K562 (cell line): Measurements from ENCODE around the gene MYL3. TPM values are rescaled to one million over a fixed set of nuclear protein-coding genes. Genes with fewer than 3 reads are reported as not detected.

Source experiments
- BHLHE40 ChIP-seq: IDR thresholded peaks from 2 replicates; pipeline ENCODE4 v1.6.1; 2011; ENCODE audit warnings: low read length, improper control_type of control experiment
- BRD9 ChIP-seq: fragments of 450-650 bp; IDR thresholded peaks from 2 replicates; pipeline ENCODE4 v1.6.1; 2018; ENCODE audit warnings: low read depth; ENCODE audit not compliant: partially characterized antibody
- CREM ChIP-seq: IDR thresholded peaks from 2 replicates; pipeline ENCODE4 v1.6.1; 2014; ENCODE audit warnings: antibody characterized with exemption, low read depth
- CXXC5 ChIP-seq: fragments of 250-450 bp; sonication (Bioruptor Pico); IDR thresholded peaks from 2 replicates; pipeline ENCODE4 v1.8.0; 2022; ENCODE audit warnings: inconsistent platforms, mild to moderate bottlenecking, moderate library complexity
- EHMT2 ChIP-seq: fragments of 450-650 bp; IDR thresholded peaks from 2 replicates; pipeline ENCODE4 v1.6.1; 2018; ENCODE audit warnings: antibody characterized with exemption
- ERF ChIP-seq: fragments of 450-650 bp; formaldehyde crosslinking; IDR thresholded peaks from 2 replicates; pipeline ENCODE4 v1.4.0; 2020; ENCODE audit warnings: mild to moderate bottlenecking, mixed read lengths
- HMGN3 ChIP-seq: IDR thresholded peaks from 2 replicates; pipeline ENCODE4 v1.6.1; 2011; ENCODE audit warnings: borderline replicate concordance, low read depth, mild to moderate bottlenecking, mixed read lengths, low read length; ENCODE audit not compliant: insufficient read length; ENCODE audit errors: extremely low read depth
- KLF1 ChIP-seq: fragments of 450-650 bp; IDR thresholded peaks from 2 replicates; pipeline ENCODE4 v1.6.1; 2016; ENCODE audit warnings: missing genetic modification characterization, missing compliant biosample characterization
- LCOR ChIP-seq: sonication (generic); formaldehyde crosslinking; IDR thresholded peaks from 2 replicates; pipeline ENCODE4 v1.8.0; 2022; ENCODE audit warnings: mild to moderate bottlenecking, missing genetic modification reagents
- MAFG ChIP-seq: fragments of 450-650 bp; conservative IDR thresholded peaks from 2 replicates; pipeline ENCODE4 v1.6.1; 2016; ENCODE audit warnings: missing genetic modification characterization, missing compliant biosample characterization
- PCBP1 ChIP-seq: fragments of 200-400 bp; formaldehyde crosslinking; IDR thresholded peaks from 2 replicates; pipeline ENCODE4 v1.6.1; 2018; ENCODE audit warnings: mild to moderate bottlenecking, low read depth, low read length; ENCODE audit not compliant: poor library complexity, severe bottlenecking
- RBM39 ChIP-seq: fragments of 200-400 bp; formaldehyde crosslinking; optimal IDR thresholded peaks from 2 replicates; pipeline ENCODE3; 2018; ENCODE audit warnings: low read depth, low read length
- RFX5 ChIP-seq: IDR thresholded peaks from 2 replicates; pipeline ENCODE4 v1.6.1; 2011; ENCODE audit warnings: low read depth, mild to moderate bottlenecking, improper control_type of control experiment, low read length
- TCFL5 ChIP-seq: fragments of 250-450 bp; sonication (Bioruptor Pico); conservative IDR thresholded peaks from 2 replicates; pipeline ENCODE4 v1.6.1; 2021; ENCODE audit warnings: mild to moderate bottlenecking, moderate library complexity, matching md5 sums
- U2AF2 ChIP-seq: fragments of 200-400 bp; formaldehyde crosslinking; optimal IDR thresholded peaks from 2 replicates; pipeline ENCODE3; 2017; ENCODE audit warnings: low read depth, mild to moderate bottlenecking, low read length
- ZZZ3 ChIP-seq: fragments of 450-650 bp; IDR thresholded peaks from 2 replicates; pipeline ENCODE4 v1.6.1; 2016; ENCODE audit warnings: antibody characterized with exemption, mild to moderate bottlenecking, moderate library complexity
- polyA plus RNA-seq, 8 experiments: library from polyadenylated mRNA; depleted of rRNA in 4 of 8; stranded (reverse) in 5 of 8; unstranded in 3 of 8; fragments of >200 nt; fragmentation: Nextera tagmentation in 2 of 8; fragmentation: Illumina TruSeq in 1 of 8; extraction: Ambion mirVana in 2 of 8; extraction: Trizol in 1 of 8; gene quantifications; 2 replicates each; pipeline versions ENCODE4 v1.2.1 to v1.2.3, GENCODE V29; 2011 to 2014; ENCODE audit warnings: inconsistent platforms in 1 of 8, missing spikeins in 1 of 8
- total RNA-seq, 7 experiments: library from RNA; depleted of rRNA in 6 of 7; stranded (reverse); fragments of >200 nt in 6 of 7; fragmentation: Illumina TruSeq in 2 of 7; extraction: Trizol in 2 of 7; gene quantifications; 2 replicates each; pipeline versions ENCODE4 v1.2.1 to v1.2.3, GENCODE V29; 2011 to 2021; ENCODE audit warnings: low replicate concordance in 1 of 7
- TF ChIP-seq, protein P1 (sequence below): fragments of 250-450 bp; sonication (Bioruptor Pico); IDR thresholded peaks from 2 replicates; pipeline ENCODE4 v1.4.0; 2020; ENCODE audit warnings: borderline replicate concordance
- TF ChIP-seq, protein P2 (sequence below), 2 experiments: IDR thresholded peaks in 1 of 2; conservative IDR thresholded peaks in 1 of 2; 2 replicates each; pipeline ENCODE4 v1.6.1; 2016; ENCODE audit warnings: low read depth in 2 of 2, mild to moderate bottlenecking in 1 of 2, missing compliant biosample characterization in 1 of 2, missing genetic modification characterization in 1 of 2, moderate library complexity in 1 of 2
- TF ChIP-seq, protein P3 (sequence below): IDR thresholded peaks from 2 replicates; pipeline ENCODE4 v1.6.1; 2011; ENCODE audit not compliant: insufficient read length; ENCODE audit errors: extremely low read depth
- TF ChIP-seq, protein P4 (sequence below): sonication (generic); IDR thresholded peaks from 2 replicates; pipeline ENCODE4 v1.6.1; 2016
- TF ChIP-seq, protein P5 (sequence below): sonication (generic); formaldehyde crosslinking; IDR thresholded peaks from 2 replicates; pipeline ENCODE4 v1.9.0; 2022; ENCODE audit warnings: mild to moderate bottlenecking, missing genetic modification reagents

MYL3 gene
- total and polyA plus RNA-seq, 9 of the 15 experiments (the other 6 are each of a cell fraction or from before 2014, with no cell fraction given): 0.14 to 0.45 TPM; not detected in 7

DNA sequence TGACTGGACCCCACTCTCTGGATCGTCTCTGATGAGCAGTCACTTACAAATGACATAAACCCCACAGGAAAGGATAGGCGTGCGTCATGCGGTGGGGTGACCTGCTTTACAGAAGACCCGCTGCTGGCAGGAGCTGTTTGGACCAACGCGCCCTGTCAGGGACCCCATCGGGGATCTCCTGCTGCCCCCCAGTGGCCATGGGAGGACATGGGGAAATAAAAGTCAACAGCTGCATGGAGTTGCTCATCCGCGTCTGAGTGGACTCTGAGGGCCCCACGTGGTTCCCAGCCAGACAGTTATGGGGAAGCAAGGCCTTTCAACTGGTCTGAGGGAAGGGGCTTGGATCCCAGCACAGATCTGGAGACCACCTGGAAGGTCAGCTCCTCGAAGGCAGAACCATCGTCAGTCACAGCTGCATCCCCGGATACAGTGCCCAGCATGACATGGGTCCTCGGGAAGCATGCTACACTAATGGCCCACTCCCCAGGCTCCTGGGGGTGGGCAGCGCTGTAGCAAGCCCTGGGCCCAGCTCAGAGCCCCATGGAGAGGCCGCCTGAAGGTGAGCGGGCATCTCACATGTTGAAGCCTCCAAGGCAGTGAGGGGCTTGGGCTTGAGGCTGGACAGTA, 46.4 kb upstream of the MYL3 start (continued):
- TF ChIP-seq, protein P1, sequence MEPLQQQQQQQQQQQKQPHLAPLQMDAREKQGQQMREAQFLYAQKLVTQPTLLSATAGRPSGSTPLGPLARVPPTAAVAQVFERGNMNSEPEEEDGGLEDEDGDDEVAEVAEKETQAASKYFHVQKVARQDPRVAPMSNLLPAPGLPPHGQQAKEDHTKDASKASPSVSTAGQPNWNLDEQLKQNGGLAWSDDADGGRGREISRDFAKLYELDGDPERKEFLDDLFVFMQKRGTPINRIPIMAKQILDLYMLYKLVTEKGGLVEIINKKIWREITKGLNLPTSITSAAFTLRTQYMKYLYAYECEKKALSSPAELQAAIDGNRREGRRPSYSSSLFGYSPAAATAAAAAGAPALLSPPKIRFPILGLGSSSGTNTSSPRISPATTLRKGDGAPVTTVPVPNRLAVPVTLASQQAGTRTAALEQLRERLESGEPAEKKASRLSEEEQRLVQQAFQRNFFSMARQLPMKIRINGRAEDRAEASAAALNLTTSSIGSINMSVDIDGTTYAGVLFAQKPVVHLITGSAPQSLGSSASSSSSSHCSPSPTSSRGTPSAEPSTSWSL: no peak
- TF ChIP-seq, protein P2, sequence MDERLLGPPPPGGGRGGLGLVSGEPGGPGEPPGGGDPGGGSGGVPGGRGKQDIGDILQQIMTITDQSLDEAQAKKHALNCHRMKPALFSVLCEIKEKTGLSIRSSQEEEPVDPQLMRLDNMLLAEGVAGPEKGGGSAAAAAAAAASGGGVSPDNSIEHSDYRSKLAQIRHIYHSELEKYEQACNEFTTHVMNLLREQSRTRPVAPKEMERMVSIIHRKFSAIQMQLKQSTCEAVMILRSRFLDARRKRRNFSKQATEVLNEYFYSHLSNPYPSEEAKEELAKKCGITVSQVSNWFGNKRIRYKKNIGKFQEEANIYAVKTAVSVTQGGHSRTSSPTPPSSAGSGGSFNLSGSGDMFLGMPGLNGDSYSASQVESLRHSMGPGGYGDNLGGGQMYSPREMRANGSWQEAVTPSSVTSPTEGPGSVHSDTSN (CRISPR knock-in tag; IDR thresholded peaks at IDR 0.05; ENCODE audit: low read depth): no peak
- TF ChIP-seq, protein P2 (tag; conservative IDR thresholded peaks at IDR 0.05; ENCODE audit: low read depth): no peak
- TF ChIP-seq ZZZ3 (no peak), MAFG (tag) (no peak), LCOR (no peak), U2AF2 (no peak), RFX5 (0 out of 2 replicates have a peak, but pooled peaks have one; percentile 24), HMGN3 (no peak), KLF1 (no peak), TCFL5 (CRISPR knock-in tag) (no peak), EHMT2 (no peak), CREM (peak; percentile 50), ERF (CRISPR knock-in tag) (no peak), RBM39 (no peak), BRD9 (no peak), BHLHE40 (0 out of 2 replicates have a peak, but pooled peaks have one; percentile 24), PCBP1 (no peak), CXXC5 (CRISPR knock-in tag) (peak; percentile 41; the same call in 1 of the 2 replicates)
- TF ChIP-seq, protein P3, sequence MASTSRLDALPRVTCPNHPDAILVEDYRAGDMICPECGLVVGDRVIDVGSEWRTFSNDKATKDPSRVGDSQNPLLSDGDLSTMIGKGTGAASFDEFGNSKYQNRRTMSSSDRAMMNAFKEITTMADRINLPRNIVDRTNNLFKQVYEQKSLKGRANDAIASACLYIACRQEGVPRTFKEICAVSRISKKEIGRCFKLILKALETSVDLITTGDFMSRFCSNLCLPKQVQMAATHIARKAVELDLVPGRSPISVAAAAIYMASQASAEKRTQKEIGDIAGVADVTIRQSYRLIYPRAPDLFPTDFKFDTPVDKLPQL: no peak
- TF ChIP-seq, protein P4, sequence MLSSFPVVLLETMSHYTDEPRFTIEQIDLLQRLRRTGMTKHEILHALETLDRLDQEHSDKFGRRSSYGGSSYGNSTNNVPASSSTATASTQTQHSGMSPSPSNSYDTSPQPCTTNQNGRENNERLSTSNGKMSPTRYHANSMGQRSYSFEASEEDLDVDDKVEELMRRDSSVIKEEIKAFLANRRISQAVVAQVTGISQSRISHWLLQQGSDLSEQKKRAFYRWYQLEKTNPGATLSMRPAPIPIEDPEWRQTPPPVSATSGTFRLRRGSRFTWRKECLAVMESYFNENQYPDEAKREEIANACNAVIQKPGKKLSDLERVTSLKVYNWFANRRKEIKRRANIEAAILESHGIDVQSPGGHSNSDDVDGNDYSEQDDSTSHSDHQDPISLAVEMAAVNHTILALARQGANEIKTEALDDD: no peak
- TF ChIP-seq, protein P5, sequence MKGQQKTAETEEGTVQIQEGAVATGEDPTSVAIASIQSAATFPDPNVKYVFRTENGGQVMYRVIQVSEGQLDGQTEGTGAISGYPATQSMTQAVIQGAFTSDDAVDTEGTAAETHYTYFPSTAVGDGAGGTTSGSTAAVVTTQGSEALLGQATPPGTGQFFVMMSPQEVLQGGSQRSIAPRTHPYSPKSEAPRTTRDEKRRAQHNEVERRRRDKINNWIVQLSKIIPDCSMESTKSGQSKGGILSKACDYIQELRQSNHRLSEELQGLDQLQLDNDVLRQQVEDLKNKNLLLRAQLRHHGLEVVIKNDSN (CRISPR knock-in tag): peak; percentile 87
